Ishikawa (cell line): Measurements from ENCODE around the gene KDM4B.

Experiments used
- CREB1 ChIP-seq: IDR thresholded peaks from 2 replicates; pipeline ENCODE4 v1.6.1; 2012; ENCODE audit warnings: low read depth
- EGR1 ChIP-seq: IDR thresholded peaks from 2 replicates; pipeline ENCODE4 v1.6.1; 2012
- EP300 ChIP-seq: IDR thresholded peaks from 2 replicates; pipeline ENCODE4 v1.6.1; 2012; ENCODE audit warnings: borderline replicate concordance
- FOXM1 ChIP-seq: IDR thresholded peaks from 2 replicates; pipeline ENCODE4 v1.6.1; 2012; ENCODE audit warnings: low read depth, borderline replicate concordance
- NFIC ChIP-seq: IDR thresholded peaks from 2 replicates; pipeline ENCODE4 v1.6.1; 2012
- RAD21 ChIP-seq: IDR thresholded peaks from 2 replicates; pipeline ENCODE4 v1.6.1; 2012; ENCODE audit warnings: low read depth
- TAF1 ChIP-seq: IDR thresholded peaks from 2 replicates; pipeline ENCODE4 v1.6.1; 2012; ENCODE audit warnings: low read depth, mild to moderate bottlenecking
- TEAD4 ChIP-seq: IDR thresholded peaks from 2 replicates; pipeline ENCODE4 v1.6.1; 2012
- YY1 ChIP-seq: IDR thresholded peaks from 2 replicates; pipeline ENCODE4 v1.6.1; 2012; ENCODE audit warnings: low read depth
- ZBTB7A ChIP-seq: IDR thresholded peaks from 2 replicates; pipeline ENCODE4 v1.6.1; 2012; ENCODE audit warnings: low read depth
- TF ChIP-seq, protein P1 (sequence below): IDR thresholded peaks from 2 replicates; pipeline ENCODE4 v1.6.1; 2012; ENCODE audit warnings: low read depth, mild to moderate bottlenecking
- TF ChIP-seq, protein P2 (sequence below): IDR thresholded peaks from 2 replicates; pipeline ENCODE4 v1.6.1; 2012

DNA sequence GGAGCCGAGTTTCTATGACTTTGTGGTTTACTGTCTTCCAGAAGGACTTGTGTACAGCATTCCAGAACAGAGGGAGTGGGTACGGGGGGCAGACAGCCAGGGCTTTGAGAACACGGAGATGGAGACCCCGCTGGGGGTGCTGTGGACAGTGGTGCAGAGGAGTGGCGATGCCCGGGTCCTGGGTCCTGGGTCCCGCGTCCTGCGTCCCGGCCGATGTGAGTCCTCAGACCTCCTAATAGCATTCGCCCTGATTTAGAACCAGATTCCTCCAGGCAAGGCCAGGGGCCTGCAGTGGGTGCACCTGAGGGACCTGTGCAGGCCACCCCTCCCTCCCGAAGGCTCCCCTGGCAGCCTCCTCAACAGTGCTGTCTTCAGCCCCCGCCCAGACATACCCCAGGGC lies 97.9 kb downstream of the KDM4B start:
- TF ChIP-seq FOXM1 (no peak), EP300 (no peak), TEAD4 (no peak), EGR1 (no peak), TAF1 (no peak), NFIC (no peak), RAD21 (no peak), ZBTB7A (no peak), CREB1 (no peak), YY1 (no peak)
- TF ChIP-seq, protein P1, sequence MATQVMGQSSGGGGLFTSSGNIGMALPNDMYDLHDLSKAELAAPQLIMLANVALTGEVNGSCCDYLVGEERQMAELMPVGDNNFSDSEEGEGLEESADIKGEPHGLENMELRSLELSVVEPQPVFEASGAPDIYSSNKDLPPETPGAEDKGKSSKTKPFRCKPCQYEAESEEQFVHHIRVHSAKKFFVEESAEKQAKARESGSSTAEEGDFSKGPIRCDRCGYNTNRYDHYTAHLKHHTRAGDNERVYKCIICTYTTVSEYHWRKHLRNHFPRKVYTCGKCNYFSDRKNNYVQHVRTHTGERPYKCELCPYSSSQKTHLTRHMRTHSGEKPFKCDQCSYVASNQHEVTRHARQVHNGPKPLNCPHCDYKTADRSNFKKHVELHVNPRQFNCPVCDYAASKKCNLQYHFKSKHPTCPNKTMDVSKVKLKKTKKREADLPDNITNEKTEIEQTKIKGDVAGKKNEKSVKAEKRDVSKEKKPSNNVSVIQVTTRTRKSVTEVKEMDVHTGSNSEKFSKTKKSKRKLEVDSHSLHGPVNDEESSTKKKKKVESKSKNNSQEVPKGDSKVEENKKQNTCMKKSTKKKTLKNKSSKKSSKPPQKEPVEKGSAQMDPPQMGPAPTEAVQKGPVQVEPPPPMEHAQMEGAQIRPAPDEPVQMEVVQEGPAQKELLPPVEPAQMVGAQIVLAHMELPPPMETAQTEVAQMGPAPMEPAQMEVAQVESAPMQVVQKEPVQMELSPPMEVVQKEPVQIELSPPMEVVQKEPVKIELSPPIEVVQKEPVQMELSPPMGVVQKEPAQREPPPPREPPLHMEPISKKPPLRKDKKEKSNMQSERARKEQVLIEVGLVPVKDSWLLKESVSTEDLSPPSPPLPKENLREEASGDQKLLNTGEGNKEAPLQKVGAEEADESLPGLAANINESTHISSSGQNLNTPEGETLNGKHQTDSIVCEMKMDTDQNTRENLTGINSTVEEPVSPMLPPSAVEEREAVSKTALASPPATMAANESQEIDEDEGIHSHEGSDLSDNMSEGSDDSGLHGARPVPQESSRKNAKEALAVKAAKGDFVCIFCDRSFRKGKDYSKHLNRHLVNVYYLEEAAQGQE: no peak
- TF ChIP-seq, protein P2, sequence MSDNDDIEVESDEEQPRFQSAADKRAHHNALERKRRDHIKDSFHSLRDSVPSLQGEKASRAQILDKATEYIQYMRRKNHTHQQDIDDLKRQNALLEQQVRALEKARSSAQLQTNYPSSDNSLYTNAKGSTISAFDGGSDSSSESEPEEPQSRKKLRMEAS: no peak
